8988T (cell line): ENCODE measurements around the gene SYNE1.

Experiments used
- DNase-seq: peaks from one replicate; pipeline ENCODE4 v3.0.0; 2011

SYNE1 gene

DNA sequence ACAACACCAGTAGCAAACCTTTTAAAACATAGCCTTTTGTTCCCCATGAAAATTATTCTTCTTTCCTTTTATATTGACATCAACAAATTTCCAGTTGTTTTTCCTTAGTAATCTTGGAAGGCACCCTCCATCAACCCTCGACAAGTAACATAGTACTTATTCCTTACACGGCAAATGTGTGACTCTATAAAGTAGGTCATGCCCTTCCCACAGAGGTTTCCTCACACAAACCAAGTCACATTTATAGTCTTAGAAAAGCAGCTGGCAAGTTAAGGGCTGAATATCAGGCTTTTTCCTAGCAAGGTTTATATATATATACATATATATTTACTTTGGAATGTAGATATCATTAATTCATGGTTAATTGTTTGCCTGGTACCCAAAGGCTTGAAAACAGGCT is 371.5 kb downstream of the SYNE1 start:
- DNase-seq = no peak

DNA sequence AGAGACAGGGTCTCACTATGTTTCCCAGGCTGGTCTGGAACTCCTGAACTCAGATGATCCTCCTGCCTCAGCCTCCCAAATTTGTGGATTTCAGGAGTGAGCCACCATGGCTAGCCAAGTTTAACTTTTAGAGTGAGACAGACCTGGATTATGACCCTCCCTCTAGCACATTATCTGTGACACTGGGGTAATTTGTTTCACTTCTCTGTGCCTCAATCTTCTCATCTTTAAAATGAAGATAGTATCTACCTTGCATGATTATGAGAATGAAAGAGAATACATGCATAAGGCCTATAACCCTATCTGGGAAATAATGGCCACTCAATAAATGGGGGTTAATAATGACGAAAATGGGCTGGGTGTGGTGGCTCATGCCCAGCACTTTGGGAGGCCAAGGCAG is 373.6 kb downstream of the SYNE1 start:
- no peak for DNase-seq

DNA sequence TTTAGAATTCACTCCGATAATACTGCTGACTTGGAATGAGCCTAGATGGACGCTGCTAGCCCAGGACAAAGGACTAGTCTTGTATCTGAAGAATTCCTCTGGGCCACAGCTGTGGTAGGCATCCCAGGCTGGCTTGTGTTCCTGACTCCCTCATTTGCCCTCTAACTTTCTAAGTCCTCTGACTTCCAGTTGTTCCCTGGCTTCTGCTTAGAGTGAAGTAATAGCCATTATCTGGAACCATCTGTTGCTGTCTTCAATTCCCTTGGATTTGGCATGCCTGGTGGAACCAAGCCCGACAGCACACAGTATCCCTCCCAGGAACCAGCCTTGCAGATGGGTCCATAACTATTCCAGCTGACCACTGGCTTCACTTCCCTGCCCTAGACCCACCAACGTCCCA is 376.0 kb downstream of the SYNE1 start:
- no peak for DNase-seq

DNA sequence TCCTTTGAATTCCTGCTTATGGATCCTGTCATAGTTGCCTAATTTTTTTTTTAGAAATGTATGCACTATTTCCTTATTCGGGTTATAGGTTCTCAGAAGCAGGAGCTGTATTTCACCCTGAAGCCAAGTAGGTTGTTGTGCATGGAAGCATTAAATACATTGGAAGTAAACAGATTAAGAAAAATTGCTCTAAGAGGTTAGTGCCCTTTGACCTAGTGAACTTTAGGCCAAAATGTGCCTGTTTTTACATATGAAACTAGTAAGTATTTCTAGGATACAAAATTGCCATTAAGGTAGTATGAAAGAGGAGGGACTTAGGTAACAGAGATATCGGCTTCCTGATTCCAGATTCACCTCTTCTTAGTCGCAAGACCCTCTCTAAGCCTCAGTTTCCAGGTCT is 377.9 kb downstream of the SYNE1 start:
- DNase-seq = no peak

DNA sequence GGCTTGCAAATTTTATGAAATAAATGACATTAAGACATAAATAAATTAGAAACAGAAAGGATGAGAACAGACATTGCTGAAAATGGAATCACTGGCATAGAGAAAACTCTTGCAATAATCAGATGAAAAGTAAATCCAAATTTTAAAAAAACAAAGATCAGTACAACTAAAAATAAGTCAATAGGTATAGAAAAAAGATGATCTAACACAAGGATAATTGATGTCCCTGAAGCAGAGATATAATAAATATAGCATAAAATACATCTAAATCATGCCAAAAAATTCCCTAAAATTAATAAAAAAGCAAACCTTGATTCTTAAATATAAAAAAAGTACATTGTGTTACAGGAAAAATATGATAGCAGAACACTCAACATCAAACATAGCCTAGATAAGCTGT is 379.6 kb downstream of the SYNE1 start:
- no peak for DNase-seq

DNA sequence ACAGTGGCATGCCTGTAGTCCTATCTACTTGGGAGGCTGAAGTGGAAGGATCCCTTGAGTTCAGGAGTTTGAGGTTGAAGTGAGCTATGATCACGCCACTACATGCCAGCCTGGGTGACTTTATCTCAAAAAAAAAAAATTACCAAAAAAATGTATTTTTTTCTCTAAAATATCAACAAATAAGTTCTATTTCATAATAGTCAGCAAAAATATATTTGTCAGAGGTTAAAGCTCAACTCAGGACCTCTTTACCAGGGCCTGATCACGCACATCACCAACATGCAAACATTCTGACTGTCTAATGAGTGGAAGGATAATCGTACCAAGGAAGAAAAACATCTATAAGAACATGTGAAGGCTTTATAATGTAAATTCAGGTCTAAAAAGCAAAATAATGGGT is 387.0 kb downstream of the SYNE1 start:
- no peak for DNase-seq

DNA sequence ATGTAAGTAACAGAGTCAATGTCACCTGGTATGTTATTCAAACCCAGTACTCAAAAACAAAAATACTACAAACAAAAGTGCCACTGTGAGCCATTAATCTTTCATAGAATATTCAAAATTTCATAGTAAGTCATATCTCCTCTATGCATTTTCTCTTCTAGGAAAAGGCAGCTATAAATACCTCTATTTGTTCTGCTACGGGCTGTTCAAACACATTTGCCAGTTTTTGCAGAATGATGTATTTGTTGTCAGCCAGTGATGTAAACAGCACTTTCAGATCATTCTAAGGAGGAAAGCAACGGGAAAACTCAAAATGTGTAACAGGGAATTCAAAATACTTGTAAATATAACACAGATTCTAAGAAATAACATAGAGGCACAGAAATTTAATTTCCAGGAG is 388.2 kb downstream of the SYNE1 start:
- no peak for DNase-seq

DNA sequence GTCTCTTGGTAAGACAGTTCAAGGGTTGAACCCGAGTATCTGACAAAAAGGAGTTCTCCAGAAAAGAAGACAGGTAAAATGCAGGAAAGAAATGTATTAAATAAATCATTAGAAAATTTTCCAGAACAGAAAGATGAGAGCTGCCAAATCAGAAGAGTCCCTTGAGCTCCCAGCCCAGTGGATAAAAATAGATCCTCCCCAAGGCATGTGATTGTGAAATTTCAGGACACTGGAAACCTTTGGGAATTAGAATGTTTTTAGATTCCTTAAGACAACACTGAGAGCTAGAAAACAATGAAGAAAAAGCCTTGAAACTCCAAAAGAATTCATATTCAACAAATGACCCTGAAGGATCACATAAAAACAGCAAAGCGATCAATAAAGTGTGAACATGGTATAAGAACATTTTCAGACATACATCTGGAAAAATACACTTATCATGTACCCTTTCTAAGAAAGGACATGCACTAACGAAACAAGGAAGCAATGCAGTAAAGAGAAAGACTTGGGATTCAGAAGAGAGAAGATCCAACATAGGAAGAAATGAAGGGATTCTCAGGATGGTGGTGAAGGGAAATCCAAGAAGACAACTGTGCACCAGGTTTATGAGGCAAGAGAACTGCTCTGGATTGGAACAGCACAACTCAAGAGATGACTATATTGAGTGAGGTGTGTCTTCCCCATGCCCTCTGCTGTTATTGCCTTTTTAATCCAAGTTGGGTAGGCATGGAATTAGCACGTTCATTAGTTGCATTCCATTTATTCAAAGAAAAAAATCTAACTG is 390.4 kb downstream of the SYNE1 start:
- no peak for DNase-seq

DNA sequence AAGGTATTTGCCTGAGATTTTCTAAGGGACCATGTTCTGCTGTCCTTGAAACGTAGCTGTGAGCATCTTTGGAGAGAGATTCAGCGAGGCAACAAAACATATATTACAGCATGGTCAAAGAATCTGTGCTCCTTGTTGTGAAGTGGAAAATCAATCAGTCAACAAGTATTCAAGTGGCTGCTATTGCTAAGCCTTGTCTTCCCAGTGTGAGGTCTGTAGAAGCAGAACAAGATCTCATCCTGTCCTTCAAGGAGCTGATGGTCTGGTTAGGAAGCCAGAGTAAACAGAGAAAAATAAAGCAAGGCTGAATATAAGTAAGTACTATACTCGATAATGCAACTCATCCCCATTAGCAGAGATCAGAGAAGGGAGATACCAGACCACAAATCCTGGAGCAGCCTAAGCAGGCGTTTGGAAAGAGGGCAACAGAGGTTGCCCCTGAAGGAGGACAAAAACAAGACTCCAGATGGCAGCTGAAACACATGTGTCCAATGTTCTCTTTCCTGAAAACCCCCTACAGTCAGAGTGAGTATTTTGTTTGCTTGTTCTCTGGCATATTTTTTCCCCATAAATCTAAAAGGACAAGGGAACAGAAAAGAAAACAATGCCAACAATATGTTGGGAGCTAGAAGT is 392.0 kb downstream of the SYNE1 start:
- DNase-seq = no peak

DNA sequence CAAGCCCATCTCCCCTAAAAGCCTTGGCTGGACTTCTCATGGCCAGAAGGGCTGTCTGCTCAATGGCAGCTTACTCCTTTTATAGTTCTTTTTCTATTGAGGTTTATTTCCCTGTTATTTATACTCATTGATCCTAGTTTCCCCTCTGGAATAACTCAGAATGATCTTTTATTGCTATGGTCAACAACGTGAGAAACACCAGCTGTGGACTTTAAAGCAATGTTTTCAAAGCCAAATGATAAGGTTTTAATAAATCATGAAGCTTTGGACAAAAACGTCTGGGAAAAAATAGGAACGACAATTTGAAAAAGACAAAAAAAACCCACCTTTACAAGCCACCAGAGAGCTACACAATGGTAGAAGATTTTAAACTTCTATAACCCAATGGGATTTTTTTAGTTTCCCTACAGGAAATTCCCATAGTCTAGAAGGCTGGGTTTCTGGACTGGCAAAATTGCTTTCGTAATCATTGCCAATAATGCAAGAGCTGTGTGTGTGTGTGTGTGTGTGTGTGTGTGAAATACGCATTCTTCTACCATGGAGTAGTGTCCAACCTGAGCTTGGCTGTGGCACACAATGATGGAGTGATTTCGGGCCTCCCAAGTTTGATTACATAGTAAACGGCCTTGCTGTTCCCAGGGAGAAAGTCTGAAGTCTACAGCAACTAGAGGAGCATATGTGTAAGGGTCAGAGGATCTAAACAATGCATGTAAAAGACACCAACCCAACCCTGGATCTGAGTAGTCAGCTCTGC is 396.0 kb downstream of the SYNE1 start:
- no peak for DNase-seq

DNA sequence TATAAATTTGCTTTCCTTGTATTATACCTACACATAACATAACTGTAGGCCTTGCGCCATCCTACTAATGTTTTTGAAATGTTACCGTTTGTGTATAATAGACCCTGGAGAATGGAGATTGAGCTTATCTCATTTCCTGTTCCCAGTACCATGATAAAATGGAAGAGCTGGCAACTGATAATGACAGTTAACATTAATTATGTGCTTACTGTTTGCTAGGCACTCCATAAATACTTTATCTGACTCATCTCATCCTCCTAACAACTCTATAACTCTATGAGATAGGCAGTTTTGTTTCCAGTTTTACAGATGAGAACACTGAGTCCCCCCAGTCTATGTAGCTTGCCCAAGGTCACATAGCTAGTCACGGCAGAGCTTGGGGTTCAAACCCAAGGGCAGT is 396.7 kb downstream of the SYNE1 start:
- no peak for DNase-seq

DNA sequence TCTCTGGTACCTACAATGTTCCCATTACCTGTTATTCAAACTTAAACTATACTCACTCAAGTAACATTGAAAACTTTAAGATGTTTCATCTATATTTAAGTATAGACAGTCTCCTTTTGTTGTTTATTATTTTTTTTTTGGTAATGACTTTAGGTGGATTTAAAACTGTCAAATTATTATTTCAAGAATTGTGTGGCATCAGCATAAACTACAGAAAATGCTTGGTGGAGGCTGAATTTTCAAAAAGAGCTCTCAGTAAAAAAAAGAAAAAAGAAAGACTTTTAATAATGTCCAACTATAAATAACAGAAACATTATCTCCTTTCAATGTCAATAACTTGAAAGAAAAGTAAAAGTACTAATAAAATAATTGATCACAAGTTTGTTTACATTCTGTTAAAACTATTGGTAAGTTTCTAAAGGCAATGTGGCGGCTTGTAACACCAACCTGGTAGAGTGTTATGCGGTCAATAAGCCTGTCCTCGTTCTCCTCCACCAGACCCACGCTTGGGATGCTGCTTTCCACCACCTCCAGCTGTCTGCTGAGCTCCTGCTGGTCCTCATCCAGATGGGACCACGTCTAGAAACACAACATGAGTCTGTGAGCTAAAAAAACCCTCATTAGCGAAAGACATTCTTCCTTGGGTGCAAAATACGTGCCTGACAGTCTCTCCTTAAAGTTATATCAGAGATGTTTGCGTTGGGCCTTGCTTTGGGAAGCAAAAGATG is 400.6 kb downstream of the SYNE1 start:
- DNase-seq = no peak

DNA sequence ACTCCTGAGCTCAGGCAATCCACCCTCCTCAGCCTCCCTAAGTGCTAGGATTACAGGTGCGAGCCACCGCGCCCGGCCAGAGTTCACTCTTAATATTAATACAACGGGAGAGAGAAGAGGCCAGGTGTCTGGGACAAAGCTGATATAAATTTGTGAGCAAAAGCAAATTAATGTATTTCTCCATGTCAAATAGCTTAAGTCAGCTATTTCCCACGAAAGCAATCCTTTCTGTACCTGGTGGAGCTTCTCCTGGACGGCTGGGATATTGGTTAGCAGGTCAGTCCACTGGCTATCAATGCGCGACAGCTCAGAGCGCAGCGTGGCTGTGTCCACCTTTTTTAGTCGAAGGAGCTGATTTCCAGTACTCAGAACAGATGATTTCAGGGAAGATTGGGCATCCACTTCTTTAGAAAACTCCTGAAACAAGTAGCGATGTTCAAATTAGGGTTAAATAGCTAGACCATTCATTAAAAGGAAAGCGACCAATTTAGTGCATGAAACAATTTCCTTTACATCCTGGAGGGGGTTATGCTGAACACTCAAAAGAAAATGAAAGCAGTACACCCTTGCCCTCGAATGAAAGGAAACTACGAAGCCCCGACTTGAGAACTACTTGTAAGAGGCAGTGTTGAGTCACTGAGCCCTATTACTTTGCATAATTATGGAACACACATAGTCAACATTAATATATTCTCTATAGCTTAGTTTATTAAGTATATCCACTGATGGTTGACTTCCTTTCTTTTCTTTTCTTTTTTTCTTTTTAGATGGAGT is 403.4 kb downstream of the SYNE1 start:
- no peak for DNase-seq

DNA sequence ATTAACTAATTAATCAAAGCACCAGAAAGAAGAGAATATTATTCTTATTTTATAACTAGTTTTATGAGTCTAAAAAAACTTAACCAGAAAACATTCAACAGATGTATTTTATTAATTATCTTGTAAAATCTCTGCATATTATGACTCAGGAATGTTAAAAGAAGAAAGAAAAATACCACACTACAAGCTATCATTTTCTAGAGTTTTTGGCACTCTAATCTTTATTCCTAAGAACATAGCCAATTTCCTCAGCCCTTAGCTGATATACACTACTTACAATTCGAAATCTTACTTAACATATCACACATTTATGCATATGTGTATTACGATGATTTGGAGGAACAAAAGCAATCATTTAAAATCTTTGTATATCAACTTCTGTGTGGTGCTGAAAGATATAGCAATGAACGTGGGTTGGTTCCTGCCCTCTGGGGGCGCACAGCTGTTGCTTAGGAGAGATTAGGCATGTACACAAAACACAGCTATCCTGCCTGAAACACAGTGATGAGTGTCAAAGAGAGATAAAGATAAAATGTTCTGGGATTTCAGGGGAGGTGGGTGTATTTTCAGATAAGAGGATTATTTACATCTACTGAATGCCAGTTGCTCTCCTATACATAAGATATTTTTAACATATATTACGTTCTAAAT is 404.5 kb downstream of the SYNE1 start:
- DNase-seq = no peak

DNA sequence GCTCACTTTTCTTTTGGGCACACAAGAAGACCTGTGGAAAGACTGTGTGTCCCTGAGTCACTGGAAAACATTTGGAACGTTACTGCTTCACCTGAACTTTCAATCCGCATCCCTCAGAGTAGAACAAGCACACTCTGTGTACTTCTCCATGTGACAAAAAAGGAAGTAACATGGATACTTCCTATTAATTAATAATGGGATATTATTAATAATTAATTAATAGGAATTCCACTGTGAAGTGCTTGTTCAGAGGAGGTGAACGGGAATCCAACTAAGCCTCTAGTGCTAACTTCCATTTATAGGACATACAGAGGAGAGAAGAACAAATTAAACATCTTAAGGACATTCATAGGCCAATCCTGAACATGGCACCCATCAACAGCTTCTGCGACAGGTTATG is 407.8 kb downstream of the SYNE1 start:
- no peak for DNase-seq

DNA sequence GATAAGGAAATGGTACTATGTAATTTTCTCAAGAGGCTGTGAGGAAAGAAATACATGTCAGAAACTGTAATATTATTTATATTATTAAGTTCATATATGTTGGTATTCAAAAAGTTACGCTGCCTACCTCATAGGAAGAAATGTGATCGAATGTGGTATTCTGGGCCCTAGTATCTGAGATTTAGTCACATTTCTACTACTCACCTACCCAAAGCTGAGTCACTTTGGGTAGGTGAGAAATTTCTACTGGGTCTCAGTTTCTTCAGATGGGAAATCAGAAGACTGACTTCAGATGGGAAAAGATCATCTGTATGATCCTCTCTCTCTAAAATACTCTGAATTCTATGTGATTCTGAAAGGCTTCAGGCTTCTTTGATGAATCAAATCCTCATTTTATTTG is 411.0 kb downstream of the SYNE1 start:
- no peak for DNase-seq

DNA sequence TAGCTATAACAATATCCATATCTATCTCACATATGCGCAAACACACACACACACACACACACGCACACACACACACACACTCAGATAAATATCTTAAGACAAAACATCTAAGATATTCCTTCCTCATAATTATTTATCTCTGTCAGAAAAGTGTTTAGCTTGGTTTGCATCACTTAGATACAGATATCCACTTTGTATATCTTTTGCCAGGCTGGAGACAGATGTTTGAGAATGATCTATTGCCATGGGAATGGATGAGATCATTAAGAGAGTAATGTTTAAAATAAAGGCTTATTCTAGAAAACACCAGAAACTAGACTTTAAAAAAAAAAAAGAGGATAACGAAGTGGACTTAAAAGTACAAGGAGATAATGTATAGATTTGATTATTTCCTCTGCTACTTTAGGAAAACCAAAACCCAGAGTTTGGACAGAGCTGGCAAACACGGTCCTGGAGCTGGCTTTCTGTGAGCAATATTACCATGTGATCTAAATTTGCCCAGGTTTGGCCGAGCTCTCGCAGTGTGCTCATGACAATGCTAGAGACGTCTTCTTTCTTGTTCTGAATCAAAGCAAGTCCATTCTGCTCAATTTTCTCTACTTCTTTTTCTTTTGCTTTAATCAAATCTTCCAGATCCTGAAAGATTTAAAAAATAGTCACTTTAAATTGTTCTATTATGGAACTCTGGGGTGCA is 411.8 kb downstream of the SYNE1 start:
- DNase-seq = no peak

DNA sequence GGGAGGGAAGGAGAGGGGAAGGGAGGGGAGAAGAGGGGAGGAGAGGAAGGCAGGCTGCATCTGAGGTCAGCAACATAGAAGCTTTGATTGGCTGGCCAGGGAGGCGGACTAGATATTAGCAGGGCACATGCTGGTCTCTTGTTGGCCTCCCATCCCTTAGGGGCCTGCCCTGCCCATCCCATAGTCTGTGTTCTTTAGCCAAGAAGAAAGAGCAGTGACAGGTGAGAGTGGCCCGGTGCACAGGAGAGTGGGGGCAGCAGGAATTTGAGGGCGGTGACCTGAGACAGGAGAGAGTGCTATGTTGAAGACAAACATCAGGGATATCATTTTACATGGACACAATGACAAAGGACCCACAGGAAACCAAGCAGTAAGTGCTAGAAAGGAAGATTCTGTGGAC is 413.5 kb downstream of the SYNE1 start:
- DNase-seq = no peak

DNA sequence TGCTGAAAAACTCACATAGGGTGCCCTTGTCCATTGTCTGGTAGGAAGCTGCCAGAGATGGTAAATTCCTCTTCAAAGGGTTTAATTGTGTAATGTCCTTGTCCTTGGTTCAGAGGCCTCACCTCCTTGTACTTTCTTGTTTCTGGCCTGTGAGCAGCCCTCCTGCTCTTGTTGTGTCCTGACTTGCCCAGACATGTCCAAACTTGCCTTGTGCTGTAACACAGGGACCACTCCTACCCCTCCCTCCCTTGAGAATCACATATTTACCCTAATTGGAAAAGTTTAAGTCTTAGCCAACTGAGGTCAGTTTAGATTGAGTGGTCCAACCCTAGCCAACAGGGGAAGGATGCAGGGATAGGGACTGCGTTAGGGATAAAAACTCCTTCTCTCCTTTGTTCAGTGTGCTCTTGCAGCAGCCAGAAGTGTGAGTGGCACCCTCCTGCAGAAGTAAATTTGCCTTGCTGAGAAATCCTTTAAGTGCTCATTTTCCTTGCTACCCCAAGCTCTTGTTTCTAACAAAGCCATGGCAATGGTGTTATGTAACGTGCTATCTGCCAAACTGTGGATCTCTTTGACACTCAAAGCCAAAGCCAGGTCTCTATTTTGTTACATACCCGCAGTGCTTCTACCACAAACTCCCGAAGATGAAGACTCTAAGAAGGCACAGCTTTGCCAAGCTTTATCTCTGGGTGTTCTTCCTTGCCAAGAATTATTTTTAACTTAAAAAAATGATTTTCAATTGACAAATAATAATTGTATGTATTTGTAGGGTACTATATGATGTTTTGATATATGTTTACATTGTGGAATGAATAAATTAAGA is 415.1 kb downstream of the SYNE1 start:
- DNase-seq = no peak

DNA sequence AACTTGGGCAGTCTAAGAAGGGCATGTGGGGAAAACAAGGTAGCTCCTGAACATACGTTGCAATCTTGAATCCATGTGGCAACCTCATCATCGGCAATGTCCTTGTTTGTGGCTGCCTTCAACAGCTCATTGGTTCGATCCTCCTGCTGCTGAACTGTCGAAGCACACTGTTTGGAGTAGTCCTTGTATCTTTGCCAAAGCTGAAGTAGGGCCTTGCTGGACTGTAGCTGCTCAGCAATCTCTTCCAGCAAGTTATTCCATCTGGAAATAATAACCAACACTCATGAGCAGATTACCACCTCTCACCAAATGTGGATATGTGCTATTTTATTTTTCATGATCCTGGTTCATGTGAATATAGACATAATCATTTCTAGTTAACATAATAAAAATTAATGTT is 416.4 kb downstream of the SYNE1 start:
- DNase-seq = no peak

DNA sequence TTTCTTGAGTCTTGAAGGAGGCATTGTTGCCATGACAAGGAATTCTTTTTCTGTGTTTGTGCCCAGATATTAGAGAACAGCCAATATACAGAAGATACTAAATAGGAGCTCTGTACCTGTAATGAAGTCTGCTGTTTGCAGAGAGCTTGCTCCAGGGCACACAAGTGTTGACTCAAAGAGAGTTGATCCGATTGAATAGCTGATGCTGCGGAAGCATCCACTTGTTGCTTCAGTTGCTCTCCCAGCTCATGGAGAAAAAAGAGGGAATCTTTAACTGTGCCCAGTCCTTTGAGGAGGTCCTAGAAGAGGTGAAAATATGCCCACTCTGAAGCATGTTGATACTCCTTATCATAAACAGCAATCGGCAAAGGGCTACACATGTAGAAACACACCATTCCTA is 418.3 kb downstream of the SYNE1 start:
- no peak for DNase-seq
